HepG2 (cell line): ENCODE results near the gene TPP2. TPM values are rescaled to one million over a fixed set of nuclear protein-coding genes. Genes with fewer than 3 reads are reported as not detected.

Source experiments
- ATAC-seq: fragments of 200-7000 bp; cut with Tn5 transposase; 3 replicates; pipeline ENCODE4 v1.9.1; 2020; ENCODE audit warnings: mild to moderate bottlenecking, moderate library complexity
- BruUV-seq: library from RNA; stranded (reverse); fragments of 400-500 nt; replicated peaks from 2 replicates; lab custom pipeline; 2021; lab: Mats Ljungman, UMichigan
- CTCF ChIA-PET: fragments of 300-600 bp; formaldehyde crosslinking; extraction: SDS; loops from one replicate; lab custom pipeline; 2021; ENCODE audit warnings: low total read pairs, inconsistent platforms, low intra/inter-chr PET ratio; lab: Yijun Ruan, JAX
- POLR2A ChIA-PET: fragments of 350-600 bp; sonication (Branson Sonifier 250); formaldehyde crosslinking; loops from one replicate; lab custom pipeline; 2020; ENCODE audit warnings: antibody characterized with exemption, inconsistent platforms; lab: Yijun Ruan, JAX
- DNase-seq: peaks from one replicate; pipeline ENCODE4 v3.0.0-alpha.2; 2015; ENCODE audit warnings: low spot score
- FAIRE-seq: peaks from 3 replicates; lab custom pipeline; 2011; peaks lifted over from hg19 to GRCh38; lab: Jason Lieb, UNC
- H2AFZ ChIP-seq: one replicate; pipeline ENCODE4 v1.6.1; 2011; ENCODE audit warnings: low read length, inconsistent platforms
- H3K27ac ChIP-seq: fragments of 300-600 bp; 3 replicates; pipeline ENCODE4 v1.8.0; 2011; ENCODE audit warnings: mixed run types, mild to moderate bottlenecking, mixed read lengths, low read length, inconsistent platforms; ENCODE audit not compliant: insufficient read depth; ENCODE audit errors: extremely low read length
- H3K27me3 ChIP-seq, 2 experiments: fragments of 200-600 bp in 1 of 2; 2 replicates in 1 of 2; 3 replicates in 1 of 2; pipeline versions ENCODE4 v1.6.0 to v1.8.0; 2011; ENCODE audit warnings: low read length in 2 of 2, mild to moderate bottlenecking in 2 of 2, moderate library complexity in 2 of 2, inconsistent platforms in 1 of 2; ENCODE audit not compliant: insufficient read depth in 2 of 2, control insufficient read depth in 1 of 2
- H3K36me3 ChIP-seq, 2 experiments: fragments of 200-600 bp in 1 of 2; replicated peaks in 1 of 2; 2 replicates in 1 of 2; 3 replicates in 1 of 2; pipeline versions ENCODE4 v1.5.1 to v1.8.0; 2011; ENCODE audit warnings: low read length in 2 of 2, inconsistent platforms in 1 of 2; ENCODE audit not compliant: insufficient read depth in 2 of 2, control insufficient read depth in 1 of 2
- H3K4me1 ChIP-seq: 2 replicates; pipeline ENCODE4 v1.5.1; 2012; ENCODE audit warnings: low read length, inconsistent platforms; ENCODE audit not compliant: insufficient read depth
- H3K4me2 ChIP-seq: 2 replicates; pipeline ENCODE4 v1.6.0; 2011; ENCODE audit warnings: low read depth, low read length, inconsistent platforms
- H3K4me3 ChIP-seq, 3 experiments: fragments of 200-600 bp in 1 of 3; sonication (generic), shearing (Covaris generic) in 1 of 3; replicated peaks in 1 of 3; 2 replicates each; pipeline ENCODE4 v1.5.1; 2011 to 2016; ENCODE audit warnings: low read length in 3 of 3, inconsistent platforms in 2 of 3, low read depth in 2 of 3, mild to moderate bottlenecking in 2 of 3, control low read depth in 1 of 3, mixed read lengths in 1 of 3; ENCODE audit not compliant: insufficient read depth in 1 of 3
- H3K79me2 ChIP-seq: one replicate; pipeline ENCODE4 v1.6.1; 2011; ENCODE audit warnings: low read length, inconsistent platforms; ENCODE audit not compliant: insufficient read depth
- H3K9ac ChIP-seq: 2 replicates; pipeline ENCODE4 v1.6.0; 2011; ENCODE audit warnings: mild to moderate bottlenecking, low read depth, low read length, inconsistent platforms; ENCODE audit not compliant: insufficient read depth
- H3K9me3 ChIP-seq: 2 replicates; pipeline ENCODE4 v1.5.1; 2012; ENCODE audit warnings: mild to moderate bottlenecking, low read length
- H4K20me1 ChIP-seq: 2 replicates; pipeline ENCODE4 v1.6.0; 2011; ENCODE audit warnings: inconsistent platforms, mild to moderate bottlenecking, low read length, moderate library complexity; ENCODE audit not compliant: insufficient read depth
- AGO2 ChIP-seq: fragments of 200-400 bp; formaldehyde crosslinking; optimal IDR thresholded peaks from 2 replicates; pipeline ENCODE3; 2017; ENCODE audit warnings: mild to moderate bottlenecking, low read depth, low read length, moderate library complexity
- DMAP1 ChIP-seq: IDR thresholded peaks from 2 replicates; pipeline ENCODE4 v1.6.1; 2016
- HMGA1 ChIP-seq: sonication (generic); formaldehyde crosslinking; conservative IDR thresholded peaks from 2 replicates; pipeline ENCODE4 v1.4.0; 2020; ENCODE audit warnings: missing genetic modification reagents
- HOXA9 ChIP-seq: sonication (generic); formaldehyde crosslinking; IDR thresholded peaks from 2 replicates; pipeline ENCODE4 v1.8.1; 2022; ENCODE audit warnings: missing genetic modification reagents, mild to moderate bottlenecking, moderate library complexity, borderline replicate concordance
- XRCC5 ChIP-seq: fragments of 200-400 bp; formaldehyde crosslinking; optimal IDR thresholded peaks from 2 replicates; pipeline ENCODE3; 2017; ENCODE audit warnings: mild to moderate bottlenecking, low read length
- ZNF44 ChIP-seq: sonication (generic); formaldehyde crosslinking; IDR thresholded peaks from 2 replicates; pipeline ENCODE4 v1.5.1; 2020; ENCODE audit warnings: mild to moderate bottlenecking, missing genetic modification reagents
- ZNF589 ChIP-seq: sonication (generic); formaldehyde crosslinking; conservative IDR thresholded peaks from 2 replicates; pipeline ENCODE4 v1.8.0; 2022; ENCODE audit warnings: mild to moderate bottlenecking, moderate library complexity, missing genetic modification reagents
- WGBS: methylation state at CpG from one replicate; pipeline ENCODE4 v1.1.6; 2017; ENCODE audit warnings: low lambda C conversion rate; 5-methylcytosine and 5-hydroxymethylcytosine counted together
- in situ Hi-C: cut with HindIII; loops from 2 replicates; pipeline ENCODE4 v1.10.0; 2017; ENCODE audit warnings: low pct_unique_long_range_greater_than_20kb; ENCODE audit not compliant: extremely low pct_ligation_motif_present
- intact Hi-C: fragments of 100-400 bp; cut with micrococcal nuclease; formaldehyde crosslinking; loops from one replicate; pipeline ENCODE4 v1.10.0; 2022; ENCODE audit not compliant: unreplicated experiment
- polyA plus RNA-seq, 8 experiments: library from polyadenylated mRNA; depleted of rRNA in 3 of 8; stranded (reverse) in 7 of 8; unstranded in 1 of 8; fragments of >200 nt; fragmentation: Illumina TruSeq in 4 of 8; extraction: Trizol in 4 of 8; gene quantifications; 2 replicates each; pipeline versions ENCODE4 v1.2.1 to v1.2.3, GENCODE V29; 2011 to 2016; ENCODE audit warnings: low read depth in 4 of 8, missing spikeins in 1 of 8, mixed read lengths in 1 of 8; ENCODE audit not compliant: insufficient read depth in 1 of 8
- total RNA-seq, 5 experiments: library from RNA; depleted of rRNA; stranded (reverse); fragments of >200 nt; fragmentation: Illumina TruSeq; extraction: Trizol; gene quantifications; 2 replicates each; pipeline ENCODE4 v1.2.3, GENCODE V29; 2016; ENCODE audit warnings: low read depth in 1 of 5
- TF ChIP-seq, protein P1 (sequence below), 2 experiments: IDR thresholded peaks; 2 replicates each; pipeline ENCODE4 v1.6.1; 2011 to 2012; ENCODE audit warnings: low read length in 2 of 2, borderline replicate concordance in 1 of 2, low read depth in 1 of 2, mild to moderate bottlenecking in 1 of 2, moderate library complexity in 1 of 2
- TF ChIP-seq, protein P2 (sequence below): sonication (generic); formaldehyde crosslinking; IDR thresholded peaks from 2 replicates; pipeline ENCODE4 v1.4.0; 2020; ENCODE audit warnings: missing genetic modification reagents

Gene TPP2
- total and polyA plus RNA-seq, 2 of the 13 experiments (the other 11 are each of a cell fraction or from before 2014, with no cell fraction given), result 16.4 to 52.1 TPM

DNA sequence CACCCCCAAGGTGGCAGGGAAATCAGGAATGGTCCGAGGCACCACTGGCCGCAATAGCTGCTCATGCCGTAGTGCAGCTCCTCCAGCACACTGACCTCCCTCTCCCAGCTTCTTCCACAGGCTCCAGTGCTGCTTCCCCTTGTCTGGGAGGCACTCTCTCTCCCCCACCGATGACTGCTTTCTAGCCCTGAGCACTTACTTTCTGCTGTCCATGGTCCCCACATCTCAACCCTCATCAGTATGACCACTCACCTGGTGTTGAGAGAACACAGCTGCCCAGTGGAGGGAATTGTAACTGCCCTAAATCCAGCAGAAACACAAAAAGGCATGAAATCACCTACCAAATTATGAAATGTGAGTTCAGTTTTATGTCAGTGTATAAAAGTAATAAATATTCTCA, 28.9 kb upstream of the TPP2 start:
- H3K27ac ChIP-seq, result no peak overlapping the region
- H3K36me3 ChIP-seq, result no peaks in the 10 kb centered on the region
- no peak for TF ChIP-seq DMAP1 (CRISPR knock-in tag)
- TF ChIP-seq, protein P1, sequence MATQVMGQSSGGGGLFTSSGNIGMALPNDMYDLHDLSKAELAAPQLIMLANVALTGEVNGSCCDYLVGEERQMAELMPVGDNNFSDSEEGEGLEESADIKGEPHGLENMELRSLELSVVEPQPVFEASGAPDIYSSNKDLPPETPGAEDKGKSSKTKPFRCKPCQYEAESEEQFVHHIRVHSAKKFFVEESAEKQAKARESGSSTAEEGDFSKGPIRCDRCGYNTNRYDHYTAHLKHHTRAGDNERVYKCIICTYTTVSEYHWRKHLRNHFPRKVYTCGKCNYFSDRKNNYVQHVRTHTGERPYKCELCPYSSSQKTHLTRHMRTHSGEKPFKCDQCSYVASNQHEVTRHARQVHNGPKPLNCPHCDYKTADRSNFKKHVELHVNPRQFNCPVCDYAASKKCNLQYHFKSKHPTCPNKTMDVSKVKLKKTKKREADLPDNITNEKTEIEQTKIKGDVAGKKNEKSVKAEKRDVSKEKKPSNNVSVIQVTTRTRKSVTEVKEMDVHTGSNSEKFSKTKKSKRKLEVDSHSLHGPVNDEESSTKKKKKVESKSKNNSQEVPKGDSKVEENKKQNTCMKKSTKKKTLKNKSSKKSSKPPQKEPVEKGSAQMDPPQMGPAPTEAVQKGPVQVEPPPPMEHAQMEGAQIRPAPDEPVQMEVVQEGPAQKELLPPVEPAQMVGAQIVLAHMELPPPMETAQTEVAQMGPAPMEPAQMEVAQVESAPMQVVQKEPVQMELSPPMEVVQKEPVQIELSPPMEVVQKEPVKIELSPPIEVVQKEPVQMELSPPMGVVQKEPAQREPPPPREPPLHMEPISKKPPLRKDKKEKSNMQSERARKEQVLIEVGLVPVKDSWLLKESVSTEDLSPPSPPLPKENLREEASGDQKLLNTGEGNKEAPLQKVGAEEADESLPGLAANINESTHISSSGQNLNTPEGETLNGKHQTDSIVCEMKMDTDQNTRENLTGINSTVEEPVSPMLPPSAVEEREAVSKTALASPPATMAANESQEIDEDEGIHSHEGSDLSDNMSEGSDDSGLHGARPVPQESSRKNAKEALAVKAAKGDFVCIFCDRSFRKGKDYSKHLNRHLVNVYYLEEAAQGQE (IDR thresholded peaks at IDR 0.05; ENCODE audit: borderline replicate concordance in 1 of 2, low read depth in 1 of 2, low read length in 2 of 2), result peak; percentile 2 to 78; a peak in 3 of 4 replicates
- TF ChIP-seq, all 625 proteins: peak for 1
- no peak overlapping the region for H3K4me3 ChIP-seq
- 63% methylated on average over 4 of the region's 4 CpGs for WGBS
- H3K4me1 ChIP-seq, result 0 out of 2 replicates have a peak, but pooled peaks cover under 1% of the 10 kb centered on the region
- peaks cover 0 to 8% of the 10 kb centered on the region in 2 experiments; a peak in 1 of 5 replicates for H3K27me3 ChIP-seq
- in situ Hi-C loops (loop anchor here (25.0 kb wide), 3 partner anchors 431 to 781 kb away; no protein-coding TSS in a partner anchor), intact Hi-C loops (no loop called here)
- FAIRE-seq, result no peak
- no peaks in the 10 kb centered on the region for H3K79me2 ChIP-seq
- no peak; the same call in 2 of the 3 replicates for ATAC-seq
- no peak for DNase-seq
- H2AFZ ChIP-seq, result no peak overlapping the region
- CTCF ChIA-PET, result no interaction called here
- H4K20me1 ChIP-seq, result no peaks in the 10 kb centered on the region
- no peaks in the 10 kb centered on the region for H3K9me3 ChIP-seq
- BruUV-seq, result no TSS peak
- POLR2A ChIA-PET, result no interaction called here
- H3K4me2 ChIP-seq, result no peak overlapping the region
- no peak overlapping the region for H3K9ac ChIP-seq

DNA sequence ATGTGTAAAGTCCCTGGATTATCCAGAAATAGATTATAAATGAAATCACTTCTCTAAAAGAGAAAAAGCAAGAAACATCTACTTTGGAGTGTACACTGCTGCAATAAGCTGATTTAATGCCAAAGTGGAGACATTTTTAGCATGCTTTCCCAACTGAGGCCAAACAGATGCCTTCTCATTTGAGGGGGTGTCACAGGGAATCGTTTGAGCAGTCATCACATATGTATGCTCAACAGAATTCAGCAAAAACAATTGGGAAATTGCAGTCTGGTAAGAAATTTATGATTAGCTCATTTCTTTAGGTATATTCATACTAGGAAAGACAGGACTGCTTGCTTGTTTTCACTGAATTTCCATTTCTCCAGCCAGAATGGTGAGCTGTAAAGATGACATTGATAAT, 27.3 kb upstream of the TPP2 start:
- intact Hi-C loops, result no loop called here
- FAIRE-seq, result no peak
- TF ChIP-seq AGO2 (no peak), HMGA1 (no peak), XRCC5 (no peak), ZNF44 (no peak), ZNF589 (CRISPR knock-in tag) (no peak), HOXA9 (CRISPR knock-in tag) (no peak)
- TF ChIP-seq, protein P2, sequence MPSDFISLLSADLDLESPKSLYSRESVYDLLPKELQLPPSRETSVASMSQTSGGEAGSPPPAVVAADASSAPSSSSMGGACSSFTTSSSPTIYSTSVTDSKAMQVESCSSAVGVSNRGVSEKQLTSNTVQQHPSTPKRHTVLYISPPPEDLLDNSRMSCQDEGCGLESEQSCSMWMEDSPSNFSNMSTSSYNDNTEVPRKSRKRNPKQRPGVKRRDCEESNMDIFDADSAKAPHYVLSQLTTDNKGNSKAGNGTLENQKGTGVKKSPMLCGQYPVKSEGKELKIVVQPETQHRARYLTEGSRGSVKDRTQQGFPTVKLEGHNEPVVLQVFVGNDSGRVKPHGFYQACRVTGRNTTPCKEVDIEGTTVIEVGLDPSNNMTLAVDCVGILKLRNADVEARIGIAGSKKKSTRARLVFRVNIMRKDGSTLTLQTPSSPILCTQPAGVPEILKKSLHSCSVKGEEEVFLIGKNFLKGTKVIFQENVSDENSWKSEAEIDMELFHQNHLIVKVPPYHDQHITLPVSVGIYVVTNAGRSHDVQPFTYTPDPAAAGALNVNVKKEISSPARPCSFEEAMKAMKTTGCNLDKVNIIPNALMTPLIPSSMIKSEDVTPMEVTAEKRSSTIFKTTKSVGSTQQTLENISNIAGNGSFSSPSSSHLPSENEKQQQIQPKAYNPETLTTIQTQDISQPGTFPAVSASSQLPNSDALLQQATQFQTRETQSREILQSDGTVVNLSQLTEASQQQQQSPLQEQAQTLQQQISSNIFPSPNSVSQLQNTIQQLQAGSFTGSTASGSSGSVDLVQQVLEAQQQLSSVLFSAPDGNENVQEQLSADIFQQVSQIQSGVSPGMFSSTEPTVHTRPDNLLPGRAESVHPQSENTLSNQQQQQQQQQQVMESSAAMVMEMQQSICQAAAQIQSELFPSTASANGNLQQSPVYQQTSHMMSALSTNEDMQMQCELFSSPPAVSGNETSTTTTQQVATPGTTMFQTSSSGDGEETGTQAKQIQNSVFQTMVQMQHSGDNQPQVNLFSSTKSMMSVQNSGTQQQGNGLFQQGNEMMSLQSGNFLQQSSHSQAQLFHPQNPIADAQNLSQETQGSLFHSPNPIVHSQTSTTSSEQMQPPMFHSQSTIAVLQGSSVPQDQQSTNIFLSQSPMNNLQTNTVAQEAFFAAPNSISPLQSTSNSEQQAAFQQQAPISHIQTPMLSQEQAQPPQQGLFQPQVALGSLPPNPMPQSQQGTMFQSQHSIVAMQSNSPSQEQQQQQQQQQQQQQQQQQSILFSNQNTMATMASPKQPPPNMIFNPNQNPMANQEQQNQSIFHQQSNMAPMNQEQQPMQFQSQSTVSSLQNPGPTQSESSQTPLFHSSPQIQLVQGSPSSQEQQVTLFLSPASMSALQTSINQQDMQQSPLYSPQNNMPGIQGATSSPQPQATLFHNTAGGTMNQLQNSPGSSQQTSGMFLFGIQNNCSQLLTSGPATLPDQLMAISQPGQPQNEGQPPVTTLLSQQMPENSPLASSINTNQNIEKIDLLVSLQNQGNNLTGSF (CRISPR knock-in tag), result no peak

More for the DNA sequence above, 27.3 kb upstream of the TPP2 start:
- H3K27ac ChIP-seq, result no peak overlapping the region
- no TSS peak for BruUV-seq
- H3K9me3 ChIP-seq, result no peaks in the 10 kb centered on the region
- ATAC-seq (no peak), DNase-seq (no peak)
- no peaks in the 10 kb centered on the region for H3K36me3 ChIP-seq
- WGBS, result 0% methylated on average over 1 of the region's 1 CpG
- no peak overlapping the region for H2AFZ ChIP-seq
- no peaks in the 10 kb centered on the region for H3K79me2 ChIP-seq
- no peak overlapping the region for H3K4me3 ChIP-seq
- H3K4me1 ChIP-seq, result no peaks in the 10 kb centered on the region
- H3K9ac ChIP-seq, result no peak overlapping the region
- POLR2A ChIA-PET, result no interaction called here
- in situ Hi-C loops, result loop anchor here (25.0 kb wide), 3 partner anchors 432 to 782 kb away; no protein-coding TSS in a partner anchor
- H3K4me2 ChIP-seq, result no peak overlapping the region
- peaks cover 1 to 8% of the 10 kb centered on the region in 2 experiments; a peak in 1 of 5 replicates for H3K27me3 ChIP-seq
- no peaks in the 10 kb centered on the region for H4K20me1 ChIP-seq
- CTCF ChIA-PET, result no interaction called here
